GM12878 (cell line): ENCODE data around the gene RAMP1.

Experiments
- EZH2 ChIP-seq: IDR thresholded peaks from 2 replicates; pipeline ENCODE4 v1.6.1; 2012; ENCODE audit warnings: low read depth, mild to moderate bottlenecking, control low read depth, inconsistent platforms, low read length, borderline replicate concordance; ENCODE audit not compliant: control insufficient read depth
- USF1 ChIP-seq: IDR thresholded peaks from 2 replicates; pipeline ENCODE4 v1.6.1; 2011; ENCODE audit warnings: borderline replicate concordance, low read depth, mild to moderate bottlenecking, moderate library complexity, mixed read lengths, low read length; ENCODE audit not compliant: insufficient read depth; ENCODE audit errors: extremely low read length
- ZSCAN29 ChIP-seq: fragments of 450-650 bp; IDR thresholded peaks from 2 replicates; pipeline ENCODE4 v1.6.1; 2017; ENCODE audit warnings: mild to moderate bottlenecking, moderate library complexity
- TF ChIP-seq, protein P1 (sequence below): IDR thresholded peaks from 2 replicates; pipeline ENCODE4 v1.6.1; 2011; ENCODE audit warnings: low read depth, low read length, improper control_type of control experiment, borderline replicate concordance

GRCh38 chr2:237864940-237865622 lies 5.7 kb downstream of the RAMP1 start:
- TF ChIP-seq EZH2 (no peak), USF1 (no peak), ZSCAN29 (no peak)
- TF ChIP-seq, protein P1, sequence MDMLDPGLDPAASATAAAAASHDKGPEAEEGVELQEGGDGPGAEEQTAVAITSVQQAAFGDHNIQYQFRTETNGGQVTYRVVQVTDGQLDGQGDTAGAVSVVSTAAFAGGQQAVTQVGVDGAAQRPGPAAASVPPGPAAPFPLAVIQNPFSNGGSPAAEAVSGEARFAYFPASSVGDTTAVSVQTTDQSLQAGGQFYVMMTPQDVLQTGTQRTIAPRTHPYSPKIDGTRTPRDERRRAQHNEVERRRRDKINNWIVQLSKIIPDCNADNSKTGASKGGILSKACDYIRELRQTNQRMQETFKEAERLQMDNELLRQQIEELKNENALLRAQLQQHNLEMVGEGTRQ, result no peak
